ENCODE measurements around the gene KCNJ14. TPM values are rescaled to one million over a fixed set of nuclear protein-coding genes. Genes with fewer than 3 reads are reported as not detected.

KCNJ14 gene
- total and polyA plus RNA-seq, 2 of the 8 experiments (the other 6 are each of a cell fraction or from before 2014, with no cell fraction given): 0.45 to 0.89 TPM

DNA sequence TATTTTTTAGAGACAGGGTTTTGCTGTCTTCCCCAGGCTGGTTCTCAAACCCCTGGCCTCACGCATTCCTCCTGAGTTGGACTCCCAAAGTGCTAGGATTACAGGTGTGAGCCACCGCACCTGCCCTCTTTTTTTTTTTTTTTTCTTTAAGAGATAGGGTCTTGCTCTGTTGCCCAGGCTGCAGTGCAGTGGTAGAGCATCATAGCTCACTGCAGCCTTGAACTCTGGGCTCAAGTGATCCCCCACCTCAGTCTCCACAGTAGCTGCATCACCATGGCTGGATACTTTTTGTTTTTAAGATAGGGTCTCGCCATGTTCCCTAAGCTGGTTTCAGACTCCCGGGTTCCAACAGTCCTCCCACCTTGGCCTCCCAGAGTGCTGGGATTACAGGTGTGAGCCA lies 1.5 kb downstream of the KCNJ14 start:
- FAIRE-seq: no peak
- POLR2A ChIA-PET (ENCODE audit: partially characterized antibody): interaction anchor here (1.4 to 3.2 kb wide), 4 partner anchors 8 to 23 kb away, joined by 5 to 14 read pairs (median 11); partner anchors contain the start of gene GRWD1
- TF ChIP-seq BCL11A (IDR thresholded peaks at IDR 0.05; ENCODE audit: low read depth in 2 of 2, low read length in 2 of 2) (no peak), SIN3A (conservative IDR thresholded peaks at IDR 0.05 in 1 of 2, IDR thresholded peaks at IDR 0.05 in 1 of 2; ENCODE audit: low read depth in 1 of 2, low read length in 2 of 2) (no peak), SP2 (IDR thresholded peaks at IDR 0.05; ENCODE audit: low read length) (no peak), TEAD4 (IDR thresholded peaks at IDR 0.05; ENCODE audit: low read depth, low read length) (no peak), POU5F1 (IDR thresholded peaks at IDR 0.05; ENCODE audit: low read depth, low read length) (no peak), TAF1 (IDR thresholded peaks at IDR 0.05; ENCODE audit: low read depth, low read length) (no peak), SAP30 (IDR thresholded peaks at IDR 0.05; ENCODE audit: insufficient read depth, insufficient replicate concordance, low read length) (no peak), CREB1 (IDR thresholded peaks at IDR 0.05) (no peak), HDAC6 (IDR thresholded peaks at IDR 0.05; ENCODE audit: low read depth, low read length) (no peak), RXRA (IDR thresholded peaks at IDR 0.05; ENCODE audit: insufficient read depth, low read depth, low read length) (no peak), GTF2F1 (IDR thresholded peaks at IDR 0.05; ENCODE audit: borderline replicate concordance, low read depth, low read length) (no peak), SUZ12 (IDR thresholded peaks at IDR 0.05; ENCODE audit: low read length) (no peak), TBP (IDR thresholded peaks at IDR 0.05; ENCODE audit: low read depth, low read length) (no peak)
- TF ChIP-seq, protein P1, sequence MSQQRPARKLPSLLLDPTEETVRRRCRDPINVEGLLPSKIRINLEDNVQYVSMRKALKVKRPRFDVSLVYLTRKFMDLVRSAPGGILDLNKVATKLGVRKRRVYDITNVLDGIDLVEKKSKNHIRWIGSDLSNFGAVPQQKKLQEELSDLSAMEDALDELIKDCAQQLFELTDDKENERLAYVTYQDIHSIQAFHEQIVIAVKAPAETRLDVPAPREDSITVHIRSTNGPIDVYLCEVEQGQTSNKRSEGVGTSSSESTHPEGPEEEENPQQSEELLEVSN (IDR thresholded peaks at IDR 0.05): no peak

More for the DNA sequence above, 1.5 kb downstream of the KCNJ14 start:
- H4K5ac ChIP-seq (ENCODE audit: insufficient read length, low read depth, low read length): no peak overlapping the region
- H4K8ac ChIP-seq (ENCODE audit: extremely low read depth, insufficient read depth, low read length): no peak overlapping the region
- H3K23me2 ChIP-seq (ENCODE audit: low read depth, low read length): no peaks in the 10 kb centered on the region
- H2AK5ac ChIP-seq (ENCODE audit: low read depth, low read length): no peak overlapping the region
- DNase-seq (ENCODE audit: low read depth in 1 of 2, low spot score in 2 of 2): no peak
- peaks cover 4% of the 10 kb centered on the region for H3K79me1 ChIP-seq (ENCODE audit: low read depth, low read length)
- no peak overlapping the region for H4K91ac ChIP-seq (replicated peaks; ENCODE audit: insufficient read length, low read length)
- no peaks in the 10 kb centered on the region for H3K4me1 ChIP-seq (replicated peaks in 1 of 4; ENCODE audit: control insufficient read depth in 3 of 4, insufficient read depth in 4 of 4, low read length in 3 of 4)
- H2AFZ ChIP-seq (ENCODE audit: low read length): no peak overlapping the region
- no peak overlapping the region for H2BK20ac ChIP-seq (ENCODE audit: low read length)
- H3K23ac ChIP-seq (ENCODE audit: insufficient read length): no peak overlapping the region
- H3K36me3 ChIP-seq (ENCODE audit: control insufficient read depth in 2 of 4, insufficient read depth in 4 of 4, low read length in 3 of 4): peaks cover 6 to 40% (median 17%) of the 10 kb centered on the region in 4 experiments
- H3K56ac ChIP-seq (replicated peaks; ENCODE audit: insufficient read length, low read depth, low read length): no peak overlapping the region
- H3K4ac ChIP-seq (replicated peaks; ENCODE audit: insufficient read length, low read depth, low read length): no peak overlapping the region
- no peak overlapping the region for H3K4me3 ChIP-seq (ENCODE audit: extremely low read depth in 1 of 4, insufficient read depth in 2 of 4, low read depth in 3 of 4, low read length in 4 of 4)
- H2BK15ac ChIP-seq (ENCODE audit: low read length): no peak overlapping the region
- peaks cover 2 to 17% of the 10 kb centered on the region in 2 experiments for H4K20me1 ChIP-seq (replicated peaks in 1 of 2; ENCODE audit: control insufficient read depth in 1 of 2, insufficient read depth in 2 of 2, low read length in 2 of 2)
- no peaks in the 10 kb centered on the region for H3K27me3 ChIP-seq (replicated peaks in 1 of 4; ENCODE audit: control insufficient read depth in 3 of 4, extremely low read depth in 1 of 4, insufficient read depth in 3 of 4, low read length in 3 of 4)
- H2BK5ac ChIP-seq (ENCODE audit: low read depth, low read length): no peak overlapping the region
- H3K9ac ChIP-seq (replicated peaks in 1 of 4; ENCODE audit: extremely low read depth in 1 of 4, low read depth in 3 of 4, low read length in 3 of 4): no peak overlapping the region
- 95% methylated on average over 3 of the region's 4 CpGs; no CpG with 5 or more reads in 1 of the 2 experiments for WGBS, 2 experiments (ENCODE audit: extremely low coverage in 1 of 2, insufficient coverage in 1 of 2, insufficient read length in 1 of 2, insufficient replicate concordance in 2 of 2, low coverage in 1 of 2, low lambda C conversion rate in 2 of 2, missing lambda C conversion rate in 1 of 2)
- no peak overlapping the region for H3K27ac ChIP-seq (ENCODE audit: low read depth, low read length)
- H2BK12ac ChIP-seq (ENCODE audit: low read depth, low read length): no peak overlapping the region
- H3K14ac ChIP-seq (ENCODE audit: insufficient read length): no peak overlapping the region
- CTCF ChIA-PET (ENCODE audit: partially characterized antibody): interaction anchor here (0.6 kb wide), 2 partner anchors 33 to 49 kb away, joined by 4 to 5 read pairs; no protein-coding TSS in a partner anchor
- no peak overlapping the region for H3K18ac ChIP-seq (ENCODE audit: extremely low read depth, low read length)
- H2BK120ac ChIP-seq (replicated peaks; ENCODE audit: low read depth, low read length): no peak overlapping the region
- H3K4me2 ChIP-seq (ENCODE audit: insufficient read depth in 1 of 2, low read depth in 2 of 2, low read length in 2 of 2): no peak overlapping the region
- H3K79me2 ChIP-seq (ENCODE audit: control insufficient read depth in 1 of 2, insufficient read depth in 2 of 2, low read length in 2 of 2): no peaks in the 10 kb centered on the region
- H3K9me3 ChIP-seq (ENCODE audit: insufficient read depth in 2 of 2, low read depth in 1 of 2, low read length in 1 of 2): peaks cover 0 to 2% of the 10 kb centered on the region in 2 experiments; a peak in 1 of 4 replicates

All from H1 (cell line).